Measurements from ENCODE around the gene OR8A1.

- TF ChIP-seq, protein P1, sequence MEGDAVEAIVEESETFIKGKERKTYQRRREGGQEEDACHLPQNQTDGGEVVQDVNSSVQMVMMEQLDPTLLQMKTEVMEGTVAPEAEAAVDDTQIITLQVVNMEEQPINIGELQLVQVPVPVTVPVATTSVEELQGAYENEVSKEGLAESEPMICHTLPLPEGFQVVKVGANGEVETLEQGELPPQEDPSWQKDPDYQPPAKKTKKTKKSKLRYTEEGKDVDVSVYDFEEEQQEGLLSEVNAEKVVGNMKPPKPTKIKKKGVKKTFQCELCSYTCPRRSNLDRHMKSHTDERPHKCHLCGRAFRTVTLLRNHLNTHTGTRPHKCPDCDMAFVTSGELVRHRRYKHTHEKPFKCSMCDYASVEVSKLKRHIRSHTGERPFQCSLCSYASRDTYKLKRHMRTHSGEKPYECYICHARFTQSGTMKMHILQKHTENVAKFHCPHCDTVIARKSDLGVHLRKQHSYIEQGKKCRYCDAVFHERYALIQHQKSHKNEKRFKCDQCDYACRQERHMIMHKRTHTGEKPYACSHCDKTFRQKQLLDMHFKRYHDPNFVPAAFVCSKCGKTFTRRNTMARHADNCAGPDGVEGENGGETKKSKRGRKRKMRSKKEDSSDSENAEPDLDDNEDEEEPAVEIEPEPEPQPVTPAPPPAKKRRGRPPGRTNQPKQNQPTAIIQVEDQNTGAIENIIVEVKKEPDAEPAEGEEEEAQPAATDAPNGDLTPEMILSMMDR (IDR thresholded peaks at IDR 0.05 in 4 of 5, conservative IDR thresholded peaks at IDR 0.05 in 1 of 5): peak in 2 of 5 experiments; percentile 44 to 51
- no peak for TF ChIP-seq POLR2A (IDR thresholded peaks at IDR 0.05)
Observed at GRCh38 chr11:124586238-124586860, 16.6 kb downstream of the OR8A1 start.
